A673 (cell line): Measurements from ENCODE around the gene MMP24. TPM values are rescaled to one million over a fixed set of nuclear protein-coding genes. Genes with fewer than 3 reads are reported as not detected.

Source experiments
- BruUV-seq: library from RNA; stranded (reverse); fragments of 400-500 nt; replicated peaks from 2 replicates; lab custom pipeline; 2021; lab: Mats Ljungman, UMichigan
- CTCF ChIA-PET: fragments of 300-600 bp; sonication (Branson Sonifier 250); formaldehyde crosslinking; loops from one replicate; lab custom pipeline; 2022; ENCODE audit warnings: antibody characterized with exemption; lab: Charles Lee
- POLR2A ChIA-PET: fragments of 300-600 bp; sonication (Branson Sonifier 250); formaldehyde crosslinking; loops from one replicate; lab custom pipeline; 2022; ENCODE audit warnings: antibody characterized with exemption; ENCODE audit not compliant: low non-redundant PET; lab: Charles Lee
- DNase-seq: peaks from one replicate; pipeline ENCODE4 v3.0.0-alpha.2; 2015; ENCODE audit warnings: low spot score
- H3K27ac ChIP-seq: fragments of 200-600 bp; sonication (generic); 2 replicates; pipeline ENCODE4 v1.5.1; 2016; ENCODE audit warnings: mixed run types, low read depth, mild to moderate bottlenecking, mixed read lengths, antibody characterized with exemption, low read length; ENCODE audit not compliant: poor library complexity, severe bottlenecking
- H3K27me3 ChIP-seq: fragments of 200-600 bp; sonication (generic); replicated peaks from 2 replicates; pipeline ENCODE4 v1.6.1; 2017; ENCODE audit warnings: mixed run types, low read depth, mild to moderate bottlenecking, mixed read lengths, antibody characterized with exemption, low read length; ENCODE audit not compliant: insufficient read depth, poor library complexity
- H3K36me3 ChIP-seq: fragments of 200-600 bp; sonication (generic); 2 replicates; pipeline ENCODE4 v1.6.1; 2016; ENCODE audit warnings: mixed run types, mild to moderate bottlenecking, mixed read lengths, antibody characterized with exemption, low read length; ENCODE audit not compliant: insufficient read depth, poor library complexity, severe bottlenecking
- H3K4me1 ChIP-seq: fragments of 200-600 bp; sonication (generic); 2 replicates; pipeline ENCODE4 v1.6.1; 2017; ENCODE audit warnings: mixed run types, mild to moderate bottlenecking, mixed read lengths, antibody characterized with exemption, low read length; ENCODE audit not compliant: insufficient read depth, poor library complexity, severe bottlenecking
- H3K4me3 ChIP-seq: fragments of 200-600 bp; sonication (generic); 2 replicates; pipeline ENCODE4 v1.5.1; 2016; ENCODE audit warnings: low read depth, mixed run types, mild to moderate bottlenecking, mixed read lengths, low read length; ENCODE audit not compliant: poor library complexity, severe bottlenecking
- H3K9me3 ChIP-seq: fragments of 200-600 bp; sonication (generic); 2 replicates; pipeline ENCODE4 v1.6.1; 2016; ENCODE audit warnings: mixed run types, low read depth, mild to moderate bottlenecking, mixed read lengths, antibody characterized with exemption, low read length; ENCODE audit not compliant: poor library complexity, severe bottlenecking
- EZH2 ChIP-seq: fragments of 200-600 bp; sonication (generic); IDR thresholded peaks from 2 replicates; pipeline ENCODE4 v1.6.1; 2017; ENCODE audit warnings: borderline replicate concordance, low read depth, mild to moderate bottlenecking, mixed read lengths, antibody characterized with exemption, low read length; ENCODE audit not compliant: poor library complexity, severe bottlenecking
- intact Hi-C: fragments of 100-400 bp; cut with micrococcal nuclease; formaldehyde crosslinking; loops from one replicate; pipeline ENCODE4 v1.10.0; 2022; ENCODE audit not compliant: unreplicated experiment
- total RNA-seq: library from RNA; stranded (reverse); gene quantifications from 2 replicates; pipeline ENCODE4 v1.2.3, GENCODE V29; 2021
- TF ChIP-seq, protein P1 (sequence below): fragments of 300-800, 200-600 bp; sonication (generic); conservative IDR thresholded peaks from 2 replicates; pipeline ENCODE4 v1.5.1; 2017; ENCODE audit warnings: low read depth, mild to moderate bottlenecking, antibody characterized with exemption, low read length, moderate library complexity, mixed read lengths

MMP24 gene
- total RNA-seq, 1 experiment from 2014 or later, result 0.11 TPM

DNA sequence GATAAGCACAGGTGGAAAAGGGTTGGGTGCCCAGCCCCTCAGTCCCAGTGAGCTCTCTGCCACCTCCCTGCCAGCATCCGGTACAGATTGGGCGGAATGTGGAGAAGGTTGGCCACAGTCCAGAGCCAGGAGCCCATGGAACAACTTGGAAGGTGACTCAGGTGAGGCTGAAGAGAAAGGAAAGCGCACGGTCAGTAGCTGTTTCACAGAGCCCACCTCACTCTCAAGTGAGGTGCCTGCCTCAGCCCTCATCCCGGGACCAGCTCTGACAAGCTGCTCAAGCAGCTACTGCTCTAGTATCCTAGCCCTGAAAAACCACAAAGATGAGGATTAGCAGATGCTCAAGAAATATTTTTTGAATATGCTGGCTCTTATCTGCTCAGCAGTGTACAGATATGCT lies 52.5 kb downstream of the MMP24 start:
- no peak overlapping the region for H3K27ac ChIP-seq

DNA sequence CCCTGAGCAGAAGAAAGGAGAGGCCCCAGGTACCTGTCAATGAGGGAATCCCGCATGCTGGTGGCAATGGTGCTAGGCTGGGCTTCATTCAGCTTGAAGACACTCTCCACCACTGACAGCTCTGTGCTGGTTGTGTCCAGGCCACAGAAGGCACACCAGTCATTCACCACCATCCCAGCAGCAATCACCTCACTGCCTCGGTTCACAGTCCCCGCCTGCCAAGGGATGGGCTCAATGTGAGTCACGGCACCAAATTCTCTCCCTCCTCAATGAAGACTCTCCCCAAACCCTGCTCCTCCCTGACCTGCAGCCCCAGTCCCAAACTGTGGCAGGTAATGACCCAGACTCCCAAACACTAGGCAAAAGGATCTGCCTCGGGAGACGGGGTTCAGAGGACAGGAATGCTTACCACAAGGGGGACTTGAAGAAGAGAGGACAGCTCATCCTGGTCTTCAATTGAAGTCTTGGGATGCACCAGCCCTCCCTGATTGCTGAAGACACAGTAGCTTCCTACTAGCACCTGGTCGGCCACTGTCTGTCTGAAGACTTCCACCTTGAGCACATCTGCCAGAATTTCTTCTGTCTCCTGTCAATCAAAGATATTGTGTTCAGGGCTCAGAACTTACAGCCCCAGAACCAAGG lies 53.2 kb downstream of the MMP24 start:
- ChIA-PET POLR2A (interaction anchor here (0.6 kb wide), 1 partner anchor 912 kb away, joined by 7 read pairs; no protein-coding TSS in a partner anchor), CTCF (interaction anchor here (0.5 kb wide), 1 partner anchor 160 kb away, joined by 4 read pairs; no protein-coding TSS in a partner anchor)
- Histone ChIP-seq H3K27ac (no peak overlapping the region), H3K4me3 (no peak overlapping the region), H3K9me3 (no peaks in the 10 kb centered on the region), H3K4me1 (peaks cover 13% of the 10 kb centered on the region), H3K27me3 (no peaks in the 10 kb centered on the region), H3K36me3 (peaks cover 36% of the 10 kb centered on the region)
- intact Hi-C loops, result no loop called here
- DNase-seq, result no peak
- BruUV-seq, result no TSS peak
- TF ChIP-seq, protein P1, sequence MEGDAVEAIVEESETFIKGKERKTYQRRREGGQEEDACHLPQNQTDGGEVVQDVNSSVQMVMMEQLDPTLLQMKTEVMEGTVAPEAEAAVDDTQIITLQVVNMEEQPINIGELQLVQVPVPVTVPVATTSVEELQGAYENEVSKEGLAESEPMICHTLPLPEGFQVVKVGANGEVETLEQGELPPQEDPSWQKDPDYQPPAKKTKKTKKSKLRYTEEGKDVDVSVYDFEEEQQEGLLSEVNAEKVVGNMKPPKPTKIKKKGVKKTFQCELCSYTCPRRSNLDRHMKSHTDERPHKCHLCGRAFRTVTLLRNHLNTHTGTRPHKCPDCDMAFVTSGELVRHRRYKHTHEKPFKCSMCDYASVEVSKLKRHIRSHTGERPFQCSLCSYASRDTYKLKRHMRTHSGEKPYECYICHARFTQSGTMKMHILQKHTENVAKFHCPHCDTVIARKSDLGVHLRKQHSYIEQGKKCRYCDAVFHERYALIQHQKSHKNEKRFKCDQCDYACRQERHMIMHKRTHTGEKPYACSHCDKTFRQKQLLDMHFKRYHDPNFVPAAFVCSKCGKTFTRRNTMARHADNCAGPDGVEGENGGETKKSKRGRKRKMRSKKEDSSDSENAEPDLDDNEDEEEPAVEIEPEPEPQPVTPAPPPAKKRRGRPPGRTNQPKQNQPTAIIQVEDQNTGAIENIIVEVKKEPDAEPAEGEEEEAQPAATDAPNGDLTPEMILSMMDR, result no peak
- TF ChIP-seq EZH2, result no peak

More for the DNA sequence above, 52.5 kb downstream of the MMP24 start:
- no TSS peak for BruUV-seq
- peaks cover 36% of the 10 kb centered on the region for H3K36me3 ChIP-seq
- ChIA-PET CTCF (interaction anchor here (0.5 kb wide), 1 partner anchor 160 kb away, joined by 4 read pairs; no protein-coding TSS in a partner anchor), POLR2A (no interaction called here)
- intact Hi-C loops, result no loop called here
- peaks cover 13% of the 10 kb centered on the region for H3K4me1 ChIP-seq
- TF ChIP-seq, protein P1, result no peak
- no peak for TF ChIP-seq EZH2
- no peak for DNase-seq
- no peaks in the 10 kb centered on the region for H3K27me3 ChIP-seq
- H3K4me3 ChIP-seq, result no peak overlapping the region
- no peaks in the 10 kb centered on the region for H3K9me3 ChIP-seq

DNA sequence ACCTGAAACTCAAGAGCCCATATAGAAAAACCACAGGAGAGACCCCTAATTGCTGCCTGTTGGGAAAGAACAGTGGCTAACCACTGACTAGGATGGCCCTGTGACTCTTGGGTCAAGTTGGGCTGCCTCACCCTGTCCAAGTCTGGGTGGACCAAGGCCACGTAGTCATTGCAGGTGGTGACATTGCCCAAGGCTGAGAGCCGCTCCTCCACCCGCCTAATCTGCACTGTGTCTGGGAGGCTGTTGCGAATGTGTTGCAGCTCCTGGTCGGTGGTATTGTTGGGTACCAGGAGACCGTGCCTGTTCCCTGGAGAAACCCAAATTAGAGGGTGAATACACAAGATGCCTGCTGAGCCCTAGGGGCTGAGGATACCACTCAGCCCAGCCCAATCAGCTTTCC lies 54.0 kb downstream of the MMP24 start:
- POLR2A ChIA-PET, result no interaction called here
- no TSS peak for BruUV-seq
- DNase-seq, result no peak
- Histone ChIP-seq H3K4me3 (no peak overlapping the region), H3K4me1 (peaks cover 13% of the 10 kb centered on the region), H3K36me3 (peaks cover 36% of the 10 kb centered on the region), H3K27ac (no peak overlapping the region), H3K27me3 (no peaks in the 10 kb centered on the region), H3K9me3 (no peaks in the 10 kb centered on the region)
- intact Hi-C loops, result no loop called here
- CTCF ChIA-PET, result no interaction called here
- TF ChIP-seq, protein P1, result no peak
- no peak for TF ChIP-seq EZH2
